ENCODE measurements around the gene TBX4.

The TBX4 gene

DNA sequence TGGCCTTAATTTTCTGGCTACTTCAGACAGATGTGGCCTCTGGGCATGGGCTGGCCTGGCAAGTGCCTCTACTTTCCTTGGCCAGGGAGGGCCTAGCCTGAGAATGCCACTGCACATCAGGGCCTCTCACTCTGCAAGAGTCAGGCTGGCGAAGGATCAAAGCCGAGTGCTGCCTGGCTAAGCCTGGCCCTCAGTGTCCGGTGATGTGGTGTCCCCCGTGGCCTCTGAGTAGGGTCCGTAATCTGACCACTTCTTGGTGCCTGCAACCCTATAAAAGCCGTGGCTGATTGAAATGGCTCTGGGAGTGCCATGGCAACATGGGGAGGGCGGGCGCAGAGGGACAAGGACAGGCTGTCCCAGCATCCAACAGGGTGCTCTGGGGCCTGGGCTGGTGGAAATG lies 30.2 kb downstream of the TBX4 start (continued):
- TF ChIP-seq, protein P1, sequence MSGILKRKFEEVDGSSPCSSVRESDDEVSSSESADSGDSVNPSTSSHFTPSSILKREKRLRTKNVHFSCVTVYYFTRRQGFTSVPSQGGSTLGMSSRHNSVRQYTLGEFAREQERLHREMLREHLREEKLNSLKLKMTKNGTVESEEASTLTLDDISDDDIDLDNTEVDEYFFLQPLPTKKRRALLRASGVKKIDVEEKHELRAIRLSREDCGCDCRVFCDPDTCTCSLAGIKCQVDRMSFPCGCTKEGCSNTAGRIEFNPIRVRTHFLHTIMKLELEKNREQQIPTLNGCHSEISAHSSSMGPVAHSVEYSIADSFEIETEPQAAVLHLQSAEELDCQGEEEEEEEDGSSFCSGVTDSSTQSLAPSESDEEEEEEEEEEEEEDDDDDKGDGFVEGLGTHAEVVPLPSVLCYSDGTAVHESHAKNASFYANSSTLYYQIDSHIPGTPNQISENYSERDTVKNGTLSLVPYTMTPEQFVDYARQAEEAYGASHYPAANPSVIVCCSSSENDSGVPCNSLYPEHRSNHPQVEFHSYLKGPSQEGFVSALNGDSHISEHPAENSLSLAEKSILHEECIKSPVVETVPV (CRISPR knock-in tag; IDR thresholded peaks at IDR 0.05), result no peak
- TF ChIP-seq GLIS3 (CRISPR knock-in tag; IDR thresholded peaks at IDR 0.05), result no peak

DNA sequence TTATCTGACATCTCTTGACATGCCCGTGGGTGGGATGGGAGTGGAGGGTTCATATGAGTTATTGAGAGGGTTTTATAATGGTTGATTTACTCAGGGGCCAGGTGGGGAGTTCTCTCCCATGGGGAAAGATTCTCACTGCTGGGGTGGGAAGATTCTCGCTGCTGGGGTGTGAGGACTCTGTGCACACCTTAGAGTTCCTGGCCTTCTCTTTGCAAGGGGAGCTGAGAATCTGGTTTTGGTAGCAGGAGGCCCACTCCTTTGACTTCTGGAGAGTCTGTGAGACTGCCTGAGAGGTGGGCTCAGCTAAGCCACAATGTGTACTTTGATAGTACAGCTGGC lies 31.5 kb downstream of the TBX4 start:
- ATAC-seq, result no peak
- TF ChIP-seq PPARA (CRISPR knock-in tag; IDR thresholded peaks at IDR 0.05; ENCODE audit: borderline replicate concordance) (no peak), ZFP30 (CRISPR knock-in tag; IDR thresholded peaks at IDR 0.05) (no peak), ZC3H10 (CRISPR knock-in tag; IDR thresholded peaks at IDR 0.05) (no peak), TCF4 (CRISPR knock-in tag; IDR thresholded peaks at IDR 0.05; ENCODE audit: borderline replicate concordance) (no peak), ESRRG (CRISPR knock-in tag; IDR thresholded peaks at IDR 0.05) (no peak), ZNF565 (CRISPR knock-in tag; conservative IDR thresholded peaks at IDR 0.05; ENCODE audit: low read depth) (no peak), CSDC2 (CRISPR knock-in tag; IDR thresholded peaks at IDR 0.05) (no peak), ISL1 (CRISPR knock-in tag; IDR thresholded peaks at IDR 0.05) (no peak), SNAI2 (CRISPR knock-in tag; IDR thresholded peaks at IDR 0.05) (no peak), TOX (CRISPR knock-in tag; IDR thresholded peaks at IDR 0.05; ENCODE audit: borderline replicate concordance) (no peak), OSR1 (CRISPR knock-in tag; IDR thresholded peaks at IDR 0.05) (no peak)
- TF ChIP-seq, protein P1 (CRISPR knock-in tag; IDR thresholded peaks at IDR 0.05), result no peak
- TF ChIP-seq, protein P2, sequence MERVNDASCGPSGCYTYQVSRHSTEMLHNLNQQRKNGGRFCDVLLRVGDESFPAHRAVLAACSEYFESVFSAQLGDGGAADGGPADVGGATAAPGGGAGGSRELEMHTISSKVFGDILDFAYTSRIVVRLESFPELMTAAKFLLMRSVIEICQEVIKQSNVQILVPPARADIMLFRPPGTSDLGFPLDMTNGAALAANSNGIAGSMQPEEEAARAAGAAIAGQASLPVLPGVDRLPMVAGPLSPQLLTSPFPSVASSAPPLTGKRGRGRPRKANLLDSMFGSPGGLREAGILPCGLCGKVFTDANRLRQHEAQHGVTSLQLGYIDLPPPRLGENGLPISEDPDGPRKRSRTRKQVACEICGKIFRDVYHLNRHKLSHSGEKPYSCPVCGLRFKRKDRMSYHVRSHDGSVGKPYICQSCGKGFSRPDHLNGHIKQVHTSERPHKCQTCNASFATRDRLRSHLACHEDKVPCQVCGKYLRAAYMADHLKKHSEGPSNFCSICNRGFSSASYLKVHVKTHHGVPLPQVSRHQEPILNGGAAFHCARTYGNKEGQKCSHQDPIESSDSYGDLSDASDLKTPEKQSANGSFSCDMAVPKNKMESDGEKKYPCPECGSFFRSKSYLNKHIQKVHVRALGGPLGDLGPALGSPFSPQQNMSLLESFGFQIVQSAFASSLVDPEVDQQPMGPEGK (CRISPR knock-in tag; IDR thresholded peaks at IDR 0.05; ENCODE audit: borderline replicate concordance), result no peak
- TF ChIP-seq, protein P3, sequence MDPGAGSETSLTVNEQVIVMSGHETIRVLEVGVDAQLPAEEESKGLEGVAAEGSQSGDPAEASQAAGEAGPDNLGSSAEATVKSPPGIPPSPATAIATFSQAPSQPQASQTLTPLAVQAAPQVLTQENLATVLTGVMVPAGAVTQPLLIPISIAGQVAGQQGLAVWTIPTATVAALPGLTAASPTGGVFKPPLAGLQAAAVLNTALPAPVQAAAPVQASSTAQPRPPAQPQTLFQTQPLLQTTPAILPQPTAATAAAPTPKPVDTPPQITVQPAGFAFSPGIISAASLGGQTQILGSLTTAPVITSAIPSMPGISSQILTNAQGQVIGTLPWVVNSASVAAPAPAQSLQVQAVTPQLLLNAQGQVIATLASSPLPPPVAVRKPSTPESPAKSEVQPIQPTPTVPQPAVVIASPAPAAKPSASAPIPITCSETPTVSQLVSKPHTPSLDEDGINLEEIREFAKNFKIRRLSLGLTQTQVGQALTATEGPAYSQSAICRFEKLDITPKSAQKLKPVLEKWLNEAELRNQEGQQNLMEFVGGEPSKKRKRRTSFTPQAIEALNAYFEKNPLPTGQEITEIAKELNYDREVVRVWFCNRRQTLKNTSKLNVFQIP (CRISPR knock-in tag; IDR thresholded peaks at IDR 0.05; ENCODE audit: borderline replicate concordance, low read depth), result no peak

DNA sequence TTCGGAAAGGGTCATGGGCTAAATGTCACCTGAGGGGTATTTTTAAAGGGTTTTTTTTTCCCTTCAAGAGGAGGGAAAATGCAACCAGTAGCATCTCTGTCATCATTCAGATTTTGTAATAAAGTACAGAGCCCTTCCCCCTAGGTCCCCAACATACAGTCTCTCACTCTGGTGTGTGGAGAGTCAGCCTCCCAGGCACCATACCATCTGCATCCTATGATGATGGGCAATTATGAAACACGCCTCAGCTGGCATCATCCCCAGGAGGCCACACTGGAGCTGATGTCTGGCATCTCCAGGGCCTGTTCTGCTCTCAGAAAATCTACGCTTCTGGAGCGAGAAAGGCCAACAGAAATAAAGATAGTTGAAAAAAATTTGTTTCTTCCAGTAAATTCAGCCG lies 32.0 kb downstream of the TBX4 start:
- TF ChIP-seq SNAI2 (CRISPR knock-in tag; IDR thresholded peaks at IDR 0.05) (no peak), ESRRG (CRISPR knock-in tag; IDR thresholded peaks at IDR 0.05) (no peak), TCF4 (CRISPR knock-in tag; IDR thresholded peaks at IDR 0.05; ENCODE audit: borderline replicate concordance) (no peak), PPARA (CRISPR knock-in tag; IDR thresholded peaks at IDR 0.05; ENCODE audit: borderline replicate concordance) (no peak), ZFP3 (CRISPR knock-in tag; IDR thresholded peaks at IDR 0.05) (no peak), OSR1 (CRISPR knock-in tag; IDR thresholded peaks at IDR 0.05) (no peak), ARNTL (CRISPR knock-in tag; IDR thresholded peaks at IDR 0.05; ENCODE audit: borderline replicate concordance, low read depth) (no peak), GLIS3 (CRISPR knock-in tag; IDR thresholded peaks at IDR 0.05) (no peak), ZFP30 (CRISPR knock-in tag; IDR thresholded peaks at IDR 0.05) (no peak), CSDC2 (CRISPR knock-in tag; IDR thresholded peaks at IDR 0.05) (no peak), ZNF70 (CRISPR knock-in tag; IDR thresholded peaks at IDR 0.05) (no peak), TOX (CRISPR knock-in tag; IDR thresholded peaks at IDR 0.05; ENCODE audit: borderline replicate concordance) (no peak), RARB (CRISPR knock-in tag; IDR thresholded peaks at IDR 0.05) (no peak)
- TF ChIP-seq, protein P4, sequence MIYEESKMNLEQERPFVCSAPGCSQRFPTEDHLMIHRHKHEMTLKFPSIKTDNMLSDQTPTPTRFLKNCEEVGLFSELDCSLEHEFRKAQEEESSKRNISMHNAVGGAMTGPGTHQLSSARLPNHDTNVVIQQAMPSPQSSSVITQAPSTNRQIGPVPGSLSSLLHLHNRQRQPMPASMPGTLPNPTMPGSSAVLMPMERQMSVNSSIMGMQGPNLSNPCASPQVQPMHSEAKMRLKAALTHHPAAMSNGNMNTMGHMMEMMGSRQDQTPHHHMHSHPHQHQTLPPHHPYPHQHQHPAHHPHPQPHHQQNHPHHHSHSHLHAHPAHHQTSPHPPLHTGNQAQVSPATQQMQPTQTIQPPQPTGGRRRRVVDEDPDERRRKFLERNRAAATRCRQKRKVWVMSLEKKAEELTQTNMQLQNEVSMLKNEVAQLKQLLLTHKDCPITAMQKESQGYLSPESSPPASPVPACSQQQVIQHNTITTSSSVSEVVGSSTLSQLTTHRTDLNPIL (CRISPR knock-in tag; IDR thresholded peaks at IDR 0.05; ENCODE audit: low read depth), result no peak
- TF ChIP-seq, protein P3 (CRISPR knock-in tag; IDR thresholded peaks at IDR 0.05; ENCODE audit: borderline replicate concordance, low read depth), result no peak
- TF ChIP-seq, protein P1 (CRISPR knock-in tag; IDR thresholded peaks at IDR 0.05), result no peak
- ATAC-seq, result no peak
